ENCODE results near the gene MS4A4A. TPM values are rescaled to one million over a fixed set of nuclear protein-coding genes. Genes with fewer than 3 reads are reported as not detected.

MS4A4A gene
- total and polyA plus RNA-seq, 2 of the 8 experiments (the other 6 are each of a cell fraction or from before 2014, with no cell fraction given): not detected

DNA sequence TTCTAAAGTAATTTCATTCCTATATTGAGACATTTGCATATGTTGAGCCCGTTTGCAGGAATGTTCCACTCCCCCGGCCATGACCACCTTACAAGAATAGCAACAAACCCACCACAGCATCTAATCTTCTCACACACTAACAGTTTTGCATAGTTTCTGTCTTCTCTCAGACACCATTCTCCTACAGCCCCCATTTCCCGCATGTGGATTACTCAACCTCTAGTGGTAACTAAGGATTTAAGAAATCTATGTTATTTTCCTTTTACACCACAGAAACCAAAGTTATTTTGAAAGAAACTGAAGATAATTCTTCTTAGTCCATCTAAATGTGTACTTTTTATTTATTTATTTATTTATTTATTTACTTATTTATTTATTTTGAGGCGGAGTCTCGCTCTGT is 39.8 kb upstream of the MS4A4A start (continued):
- TF ChIP-seq, protein P1, sequence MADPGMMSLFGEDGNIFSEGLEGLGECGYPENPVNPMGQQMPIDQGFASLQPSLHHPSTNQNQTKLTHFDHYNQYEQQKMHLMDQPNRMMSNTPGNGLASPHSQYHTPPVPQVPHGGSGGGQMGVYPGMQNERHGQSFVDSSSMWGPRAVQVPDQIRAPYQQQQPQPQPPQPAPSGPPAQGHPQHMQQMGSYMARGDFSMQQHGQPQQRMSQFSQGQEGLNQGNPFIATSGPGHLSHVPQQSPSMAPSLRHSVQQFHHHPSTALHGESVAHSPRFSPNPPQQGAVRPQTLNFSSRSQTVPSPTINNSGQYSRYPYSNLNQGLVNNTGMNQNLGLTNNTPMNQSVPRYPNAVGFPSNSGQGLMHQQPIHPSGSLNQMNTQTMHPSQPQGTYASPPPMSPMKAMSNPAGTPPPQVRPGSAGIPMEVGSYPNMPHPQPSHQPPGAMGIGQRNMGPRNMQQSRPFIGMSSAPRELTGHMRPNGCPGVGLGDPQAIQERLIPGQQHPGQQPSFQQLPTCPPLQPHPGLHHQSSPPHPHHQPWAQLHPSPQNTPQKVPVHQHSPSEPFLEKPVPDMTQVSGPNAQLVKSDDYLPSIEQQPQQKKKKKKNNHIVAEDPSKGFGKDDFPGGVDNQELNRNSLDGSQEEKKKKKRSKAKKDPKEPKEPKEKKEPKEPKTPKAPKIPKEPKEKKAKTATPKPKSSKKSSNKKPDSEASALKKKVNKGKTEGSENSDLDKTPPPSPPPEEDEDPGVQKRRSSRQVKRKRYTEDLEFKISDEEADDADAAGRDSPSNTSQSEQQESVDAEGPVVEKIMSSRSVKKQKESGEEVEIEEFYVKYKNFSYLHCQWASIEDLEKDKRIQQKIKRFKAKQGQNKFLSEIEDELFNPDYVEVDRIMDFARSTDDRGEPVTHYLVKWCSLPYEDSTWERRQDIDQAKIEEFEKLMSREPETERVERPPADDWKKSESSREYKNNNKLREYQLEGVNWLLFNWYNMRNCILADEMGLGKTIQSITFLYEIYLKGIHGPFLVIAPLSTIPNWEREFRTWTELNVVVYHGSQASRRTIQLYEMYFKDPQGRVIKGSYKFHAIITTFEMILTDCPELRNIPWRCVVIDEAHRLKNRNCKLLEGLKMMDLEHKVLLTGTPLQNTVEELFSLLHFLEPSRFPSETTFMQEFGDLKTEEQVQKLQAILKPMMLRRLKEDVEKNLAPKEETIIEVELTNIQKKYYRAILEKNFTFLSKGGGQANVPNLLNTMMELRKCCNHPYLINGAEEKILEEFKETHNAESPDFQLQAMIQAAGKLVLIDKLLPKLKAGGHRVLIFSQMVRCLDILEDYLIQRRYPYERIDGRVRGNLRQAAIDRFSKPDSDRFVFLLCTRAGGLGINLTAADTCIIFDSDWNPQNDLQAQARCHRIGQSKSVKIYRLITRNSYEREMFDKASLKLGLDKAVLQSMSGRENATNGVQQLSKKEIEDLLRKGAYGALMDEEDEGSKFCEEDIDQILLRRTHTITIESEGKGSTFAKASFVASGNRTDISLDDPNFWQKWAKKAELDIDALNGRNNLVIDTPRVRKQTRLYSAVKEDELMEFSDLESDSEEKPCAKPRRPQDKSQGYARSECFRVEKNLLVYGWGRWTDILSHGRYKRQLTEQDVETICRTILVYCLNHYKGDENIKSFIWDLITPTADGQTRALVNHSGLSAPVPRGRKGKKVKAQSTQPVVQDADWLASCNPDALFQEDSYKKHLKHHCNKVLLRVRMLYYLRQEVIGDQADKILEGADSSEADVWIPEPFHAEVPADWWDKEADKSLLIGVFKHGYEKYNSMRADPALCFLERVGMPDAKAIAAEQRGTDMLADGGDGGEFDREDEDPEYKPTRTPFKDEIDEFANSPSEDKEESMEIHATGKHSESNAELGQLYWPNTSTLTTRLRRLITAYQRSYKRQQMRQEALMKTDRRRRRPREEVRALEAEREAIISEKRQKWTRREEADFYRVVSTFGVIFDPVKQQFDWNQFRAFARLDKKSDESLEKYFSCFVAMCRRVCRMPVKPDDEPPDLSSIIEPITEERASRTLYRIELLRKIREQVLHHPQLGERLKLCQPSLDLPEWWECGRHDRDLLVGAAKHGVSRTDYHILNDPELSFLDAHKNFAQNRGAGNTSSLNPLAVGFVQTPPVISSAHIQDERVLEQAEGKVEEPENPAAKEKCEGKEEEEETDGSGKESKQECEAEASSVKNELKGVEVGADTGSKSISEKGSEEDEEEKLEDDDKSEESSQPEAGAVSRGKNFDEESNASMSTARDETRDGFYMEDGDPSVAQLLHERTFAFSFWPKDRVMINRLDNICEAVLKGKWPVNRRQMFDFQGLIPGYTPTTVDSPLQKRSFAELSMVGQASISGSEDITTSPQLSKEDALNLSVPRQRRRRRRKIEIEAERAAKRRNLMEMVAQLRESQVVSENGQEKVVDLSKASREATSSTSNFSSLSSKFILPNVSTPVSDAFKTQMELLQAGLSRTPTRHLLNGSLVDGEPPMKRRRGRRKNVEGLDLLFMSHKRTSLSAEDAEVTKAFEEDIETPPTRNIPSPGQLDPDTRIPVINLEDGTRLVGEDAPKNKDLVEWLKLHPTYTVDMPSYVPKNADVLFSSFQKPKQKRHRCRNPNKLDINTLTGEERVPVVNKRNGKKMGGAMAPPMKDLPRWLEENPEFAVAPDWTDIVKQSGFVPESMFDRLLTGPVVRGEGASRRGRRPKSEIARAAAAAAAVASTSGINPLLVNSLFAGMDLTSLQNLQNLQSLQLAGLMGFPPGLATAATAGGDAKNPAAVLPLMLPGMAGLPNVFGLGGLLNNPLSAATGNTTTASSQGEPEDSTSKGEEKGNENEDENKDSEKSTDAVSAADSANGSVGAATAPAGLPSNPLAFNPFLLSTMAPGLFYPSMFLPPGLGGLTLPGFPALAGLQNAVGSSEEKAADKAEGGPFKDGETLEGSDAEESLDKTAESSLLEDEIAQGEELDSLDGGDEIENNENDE (IDR thresholded peaks at IDR 0.05; ENCODE audit: insufficient replicate concordance, low read length): no peak
- no peak for TF ChIP-seq SAP30 (IDR thresholded peaks at IDR 0.05; ENCODE audit: insufficient read depth, insufficient replicate concordance, low read length)
- TF ChIP-seq NRF1 (IDR thresholded peaks at IDR 0.05; ENCODE audit: low read depth, low read length): no peak
- no peak for TF ChIP-seq SIN3A (conservative IDR thresholded peaks at IDR 0.05 in 1 of 2, IDR thresholded peaks at IDR 0.05 in 1 of 2; ENCODE audit: low read depth in 1 of 2, low read length in 2 of 2)
- TF ChIP-seq CEBPB (IDR thresholded peaks at IDR 0.05; ENCODE audit: low read depth, low read length): no peak
- TF ChIP-seq SIX5 (IDR thresholded peaks at IDR 0.05; ENCODE audit: low read depth, low read length): no peak
- TF ChIP-seq, protein P2, sequence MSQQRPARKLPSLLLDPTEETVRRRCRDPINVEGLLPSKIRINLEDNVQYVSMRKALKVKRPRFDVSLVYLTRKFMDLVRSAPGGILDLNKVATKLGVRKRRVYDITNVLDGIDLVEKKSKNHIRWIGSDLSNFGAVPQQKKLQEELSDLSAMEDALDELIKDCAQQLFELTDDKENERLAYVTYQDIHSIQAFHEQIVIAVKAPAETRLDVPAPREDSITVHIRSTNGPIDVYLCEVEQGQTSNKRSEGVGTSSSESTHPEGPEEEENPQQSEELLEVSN (IDR thresholded peaks at IDR 0.05): no peak
- TF ChIP-seq YY1 (IDR thresholded peaks at IDR 0.05; ENCODE audit: low read depth, low read length): no peak
- TF ChIP-seq SUZ12 (IDR thresholded peaks at IDR 0.05; ENCODE audit: low read length): no peak
- TF ChIP-seq PHF8 (conservative IDR thresholded peaks at IDR 0.05; ENCODE audit: low read depth, low read length): no peak
- TF ChIP-seq RBBP5 (IDR thresholded peaks at IDR 0.05; ENCODE audit: borderline replicate concordance, low read depth, low read length): no peak
